Adrenal gland (tissue), 5 donors: ENCODE results near the gene CYBC1.

Experiments used
- POLR2A ChIP-seq, 2 donors: fragments of 450-650 bp; IDR thresholded peaks; one replicate each; pipeline ENCODE4 v1.6.1; 2017; ENCODE audit warnings: antibody characterized with exemption in 2 of 2, mild to moderate bottlenecking in 2 of 2, moderate library complexity in 1 of 2
- TF ChIP-seq, protein P1 (sequence below), 6 experiments: fragments of 450-650 bp in 4 of 6; fragments of 200-600 bp in 2 of 6; sonication (generic) in 1 of 6; IDR thresholded peaks; 1 replicate in 5 of 6; 2 replicates in 1 of 6; pipeline versions ENCODE4 v1.5.1 to v1.8.0; 2016 to 2021; ENCODE audit warnings: antibody characterized with exemption in 6 of 6, mild to moderate bottlenecking in 2 of 6, moderate library complexity in 1 of 6
- donor health status: DM: no; HTN: no; CAD: no.

DNA sequence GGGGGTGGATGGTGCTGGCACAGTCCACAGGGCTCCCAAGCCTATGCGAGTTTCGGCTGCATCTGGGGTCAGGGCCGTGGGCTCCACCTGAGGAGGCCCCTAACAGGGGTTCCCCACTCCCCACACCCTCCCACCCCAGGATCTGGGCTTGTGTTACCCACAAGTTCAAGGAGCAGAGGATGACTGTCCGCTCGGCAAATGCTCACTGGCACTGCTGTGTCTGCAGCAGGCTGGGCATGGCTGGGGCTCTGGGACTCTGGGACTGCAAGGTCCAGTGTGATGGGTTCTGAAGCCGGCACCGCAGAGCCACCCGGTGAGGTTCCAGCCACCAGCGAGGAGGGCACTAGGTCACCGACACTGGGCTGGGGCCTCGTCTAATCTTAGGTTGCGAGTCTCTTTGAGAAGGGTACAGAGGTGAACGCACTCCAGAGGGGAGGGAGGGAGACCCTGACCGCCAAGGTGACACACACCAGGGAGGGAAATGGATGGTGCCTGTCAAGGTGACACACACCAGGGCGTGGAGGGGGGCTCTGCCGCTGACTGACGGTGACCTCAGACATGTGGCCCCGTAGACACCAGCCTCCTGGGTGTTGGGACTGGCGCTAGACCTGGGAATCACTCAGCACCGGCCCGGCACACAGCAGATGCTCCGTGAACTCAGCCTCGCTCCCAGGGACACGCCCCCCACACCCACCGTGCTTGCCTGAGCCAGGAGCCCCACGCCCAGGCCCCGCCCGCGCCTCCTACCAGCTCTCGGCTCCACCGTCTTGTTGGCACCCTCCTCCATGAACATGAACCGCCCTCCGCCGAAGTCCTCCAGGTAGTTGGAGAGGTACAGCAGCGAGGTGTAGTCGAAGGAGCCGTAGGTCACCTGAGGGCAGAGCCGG lies 52.9 kb downstream of the CYBC1 start:
- TF ChIP-seq, protein P1, sequence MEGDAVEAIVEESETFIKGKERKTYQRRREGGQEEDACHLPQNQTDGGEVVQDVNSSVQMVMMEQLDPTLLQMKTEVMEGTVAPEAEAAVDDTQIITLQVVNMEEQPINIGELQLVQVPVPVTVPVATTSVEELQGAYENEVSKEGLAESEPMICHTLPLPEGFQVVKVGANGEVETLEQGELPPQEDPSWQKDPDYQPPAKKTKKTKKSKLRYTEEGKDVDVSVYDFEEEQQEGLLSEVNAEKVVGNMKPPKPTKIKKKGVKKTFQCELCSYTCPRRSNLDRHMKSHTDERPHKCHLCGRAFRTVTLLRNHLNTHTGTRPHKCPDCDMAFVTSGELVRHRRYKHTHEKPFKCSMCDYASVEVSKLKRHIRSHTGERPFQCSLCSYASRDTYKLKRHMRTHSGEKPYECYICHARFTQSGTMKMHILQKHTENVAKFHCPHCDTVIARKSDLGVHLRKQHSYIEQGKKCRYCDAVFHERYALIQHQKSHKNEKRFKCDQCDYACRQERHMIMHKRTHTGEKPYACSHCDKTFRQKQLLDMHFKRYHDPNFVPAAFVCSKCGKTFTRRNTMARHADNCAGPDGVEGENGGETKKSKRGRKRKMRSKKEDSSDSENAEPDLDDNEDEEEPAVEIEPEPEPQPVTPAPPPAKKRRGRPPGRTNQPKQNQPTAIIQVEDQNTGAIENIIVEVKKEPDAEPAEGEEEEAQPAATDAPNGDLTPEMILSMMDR (IDR thresholded peaks at IDR 0.05): no peak
- TF ChIP-seq POLR2A (IDR thresholded peaks at IDR 0.05): no peak
